Left ventricle myocardium inferior (tissue), 1 donor: ENCODE data around the gene ICAM5. TPM values are rescaled to one million over a fixed set of nuclear protein-coding genes. Genes with fewer than 3 reads are reported as not detected.
"Not testable (repeated sequence)": the region's sequence is repeated elsewhere in the genome, so short reads cannot be mapped to it uniquely, and the experiment has no call there.

Source experiments
- DNase-seq: peaks from one replicate; pipeline ENCODE4 v3.0.0-alpha.2; 2020
- H3K27ac ChIP-seq: fragments of 200-600 bp; replicated peaks from 2 replicates; pipeline ENCODE4 v1.8.0; 2021
- H3K27me3 ChIP-seq: fragments of 200-600 bp; 2 replicates; pipeline ENCODE4 v1.8.0; 2021; ENCODE audit warnings: low read depth
- H3K36me3 ChIP-seq: fragments of 200-600 bp; 2 replicates; pipeline ENCODE4 v1.8.0; 2021
- H3K4me1 ChIP-seq: fragments of 200-600 bp; 2 replicates; pipeline ENCODE4 v1.8.0; 2021
- H3K4me3 ChIP-seq: fragments of 200-600 bp; 2 replicates; pipeline ENCODE4 v1.8.0; 2021; ENCODE audit warnings: mild to moderate bottlenecking, moderate library complexity
- H3K9me3 ChIP-seq: fragments of 200-600 bp; replicated peaks from 2 replicates; pipeline ENCODE4 v1.8.0; 2021
- intact Hi-C: fragments of 100-400 bp; cut with micrococcal nuclease; formaldehyde crosslinking; loops from one replicate; pipeline ENCODE4 v1.11.0; 2022
- total RNA-seq: library from RNA; stranded (reverse); fragmentation: NEBNext Ultra II Directional; extraction: Animal tissue kit (Norgen Biotek cat#: 25700); gene quantifications from one replicate; pipeline ENCODE4 v1.2.1, GENCODE V29; 2021
- TF ChIP-seq, protein P1 (sequence below): fragments of 200-600 bp; IDR thresholded peaks from 2 replicates; pipeline ENCODE4 v1.8.0; 2021; ENCODE audit warnings: antibody characterized with exemption, mild to moderate bottlenecking, borderline replicate concordance
- donor health status: DM: no; HTN: yes; CAD: no; lungs with severe emphysema.

The ICAM5 gene
- total RNA-seq, 1 donor from 2014 or later, result 0.49 TPM

DNA sequence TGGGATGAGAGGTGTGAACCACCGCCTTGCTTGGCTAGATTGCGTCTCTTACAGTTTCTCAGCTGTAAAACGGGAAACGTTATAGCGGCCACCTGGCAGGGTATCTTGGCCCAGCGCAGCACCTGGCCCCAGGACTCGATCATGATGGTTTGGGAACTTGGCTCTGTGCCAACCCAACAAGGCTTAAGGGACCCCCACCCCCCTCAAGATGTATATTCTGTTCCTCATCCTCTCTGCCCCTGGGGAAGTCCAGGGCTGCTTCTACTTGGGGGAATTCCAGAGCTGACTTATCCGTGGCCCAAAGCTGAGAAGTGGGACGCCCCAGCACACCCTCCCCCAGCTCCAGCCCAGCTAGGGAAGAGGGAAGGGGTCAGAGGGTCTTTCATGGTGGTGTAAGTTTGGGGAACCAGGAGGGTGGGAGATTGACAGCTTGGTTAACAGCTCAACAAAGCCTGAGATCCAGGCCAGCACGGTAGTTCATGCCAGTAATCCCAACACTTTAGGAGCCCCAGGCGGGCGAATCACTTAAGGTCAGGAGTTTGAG, 18.1 kb upstream of the ICAM5 start:
- Histone ChIP-seq H3K4me1 (peaks cover 48% of the 10 kb centered on the region), H3K4me3 (peak overlapping the region; percentile 71), H3K27ac (peak overlapping the region; percentile 93), H3K9me3 (no peaks in the 10 kb centered on the region), H3K27me3 (peaks cover 21% of the 10 kb centered on the region), H3K36me3 (peaks cover 2% of the 10 kb centered on the region)
- intact Hi-C loops, result loop anchor here (10.0 kb wide), 1 partner anchor 63 kb away; the partner anchor contains the start of genes ICAM3 and RAVER1
- TF ChIP-seq, protein P1, sequence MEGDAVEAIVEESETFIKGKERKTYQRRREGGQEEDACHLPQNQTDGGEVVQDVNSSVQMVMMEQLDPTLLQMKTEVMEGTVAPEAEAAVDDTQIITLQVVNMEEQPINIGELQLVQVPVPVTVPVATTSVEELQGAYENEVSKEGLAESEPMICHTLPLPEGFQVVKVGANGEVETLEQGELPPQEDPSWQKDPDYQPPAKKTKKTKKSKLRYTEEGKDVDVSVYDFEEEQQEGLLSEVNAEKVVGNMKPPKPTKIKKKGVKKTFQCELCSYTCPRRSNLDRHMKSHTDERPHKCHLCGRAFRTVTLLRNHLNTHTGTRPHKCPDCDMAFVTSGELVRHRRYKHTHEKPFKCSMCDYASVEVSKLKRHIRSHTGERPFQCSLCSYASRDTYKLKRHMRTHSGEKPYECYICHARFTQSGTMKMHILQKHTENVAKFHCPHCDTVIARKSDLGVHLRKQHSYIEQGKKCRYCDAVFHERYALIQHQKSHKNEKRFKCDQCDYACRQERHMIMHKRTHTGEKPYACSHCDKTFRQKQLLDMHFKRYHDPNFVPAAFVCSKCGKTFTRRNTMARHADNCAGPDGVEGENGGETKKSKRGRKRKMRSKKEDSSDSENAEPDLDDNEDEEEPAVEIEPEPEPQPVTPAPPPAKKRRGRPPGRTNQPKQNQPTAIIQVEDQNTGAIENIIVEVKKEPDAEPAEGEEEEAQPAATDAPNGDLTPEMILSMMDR, result no peak
- no peak for DNase-seq

DNA sequence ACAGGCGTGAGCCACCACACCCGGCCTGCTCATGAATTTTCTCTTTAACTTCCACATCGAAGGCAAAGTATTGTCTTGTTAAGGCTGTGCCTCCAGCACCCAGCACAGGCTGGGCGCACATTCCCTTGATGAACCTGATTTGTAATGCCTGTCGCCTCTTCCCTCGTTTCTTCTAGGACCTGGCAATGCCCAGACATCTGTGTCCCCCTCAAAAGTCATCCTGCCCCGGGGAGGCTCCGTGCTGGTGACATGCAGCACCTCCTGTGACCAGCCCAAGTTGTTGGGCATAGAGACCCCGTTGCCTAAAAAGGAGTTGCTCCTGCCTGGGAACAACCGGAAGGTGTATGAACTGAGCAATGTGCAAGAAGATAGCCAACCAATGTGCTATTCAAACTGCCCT, 15.2 kb upstream of the ICAM5 start:
- Histone ChIP-seq H3K27me3 (peaks cover 15% of the 10 kb centered on the region), H3K27ac (no peak overlapping the region), H3K4me3 (no peak overlapping the region), H3K36me3 (peaks cover 16% of the 10 kb centered on the region), H3K9me3 (no peaks in the 10 kb centered on the region), H3K4me1 (peaks cover 26% of the 10 kb centered on the region)
- TF ChIP-seq, protein P1, result no peak
- DNase-seq, result no peak
- intact Hi-C loops, result loop anchor here (10.0 kb wide), 1 partner anchor 60 kb away; the partner anchor contains the start of genes ICAM3 and RAVER1

DNA sequence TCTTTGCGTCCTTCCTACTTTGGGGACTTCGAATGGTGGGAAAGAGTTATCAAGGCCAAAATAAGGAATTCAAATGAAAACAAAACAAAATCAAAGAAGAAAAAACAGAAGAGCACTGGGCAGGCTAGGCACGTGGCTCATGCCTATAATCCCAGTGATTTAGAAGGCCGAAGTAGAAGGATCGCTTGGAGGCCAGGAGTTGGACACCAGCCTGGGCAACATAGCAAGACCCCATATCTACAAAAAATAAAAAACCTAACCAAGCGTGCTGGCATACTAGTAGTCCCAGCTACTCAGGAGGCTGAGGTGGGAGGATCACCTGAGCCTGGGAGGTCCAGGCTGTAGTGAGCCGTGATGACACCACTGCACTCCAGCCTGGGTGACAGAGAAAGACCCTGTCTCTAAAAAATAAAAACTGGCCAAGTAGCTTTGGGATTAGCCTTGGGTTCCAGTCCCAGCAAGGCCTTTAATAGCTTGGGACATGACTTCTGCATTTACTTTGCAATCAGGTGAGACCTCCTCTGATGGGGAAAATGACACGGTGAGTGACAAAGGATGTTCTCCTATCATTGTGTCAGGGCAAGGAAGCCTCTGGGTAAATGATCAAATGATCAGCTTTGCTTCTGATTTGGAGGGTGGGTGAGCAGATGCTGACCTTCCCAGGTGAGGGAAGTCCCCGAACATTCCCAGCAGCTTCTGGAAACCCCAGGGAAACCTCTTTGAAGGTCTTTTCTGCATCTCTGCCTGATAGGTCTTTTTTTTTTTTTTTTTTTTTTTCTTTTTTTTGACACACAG, 11.8 kb upstream of the ICAM5 start:
- H3K4me1 ChIP-seq, result no peaks in the 10 kb centered on the region
- intact Hi-C loops, result loop anchor here (5.0 to 10.0 kb wide), 2 partner anchors 57 to 114 kb away; partner anchors contain the start of genes ICAM3 and RAVER1

DNA sequence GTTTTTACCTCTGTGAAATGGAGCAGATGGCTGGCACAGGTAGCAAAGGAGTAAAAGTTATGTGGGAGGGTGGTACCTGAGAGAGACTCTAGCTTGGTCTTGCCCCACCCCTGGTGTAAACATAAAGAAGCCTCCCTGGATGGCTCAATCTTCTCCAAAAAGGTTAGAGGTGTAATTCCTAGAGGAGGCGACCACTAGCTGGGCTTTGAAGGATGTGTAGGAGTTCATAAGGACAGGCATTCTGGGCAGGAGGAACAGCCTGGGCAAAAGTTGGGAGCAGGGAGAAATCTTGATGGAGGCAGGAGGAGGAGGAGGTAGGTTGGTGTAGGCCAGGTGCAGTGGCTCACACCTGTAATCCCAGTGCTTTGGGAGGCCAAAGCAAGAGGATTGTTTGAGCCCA, 10.8 kb upstream of the ICAM5 start:
- Histone ChIP-seq H3K4me1 (no peaks in the 10 kb centered on the region), H3K4me3 (no peak overlapping the region), H3K27ac (no peak overlapping the region), H3K36me3 (peaks cover 33% of the 10 kb centered on the region), H3K27me3 (no peaks in the 10 kb centered on the region), H3K9me3 (no peaks in the 10 kb centered on the region)
- TF ChIP-seq, protein P1, result no peak
- intact Hi-C loops, result loop anchor here (5.0 to 10.0 kb wide), 2 partner anchors 56 to 113 kb away; partner anchors contain the start of genes ICAM3 and RAVER1
- no peak for DNase-seq

More for the DNA sequence above, 11.8 kb upstream of the ICAM5 start:
- Histone ChIP-seq H3K4me3 (no peak overlapping the region), H3K9me3 (no peaks in the 10 kb centered on the region), H3K27me3 (no peaks in the 10 kb centered on the region), H3K36me3 (peaks cover 25% of the 10 kb centered on the region), H3K27ac (no peak overlapping the region)
- DNase-seq, result no peak
- TF ChIP-seq, protein P1, result no peak

DNA sequence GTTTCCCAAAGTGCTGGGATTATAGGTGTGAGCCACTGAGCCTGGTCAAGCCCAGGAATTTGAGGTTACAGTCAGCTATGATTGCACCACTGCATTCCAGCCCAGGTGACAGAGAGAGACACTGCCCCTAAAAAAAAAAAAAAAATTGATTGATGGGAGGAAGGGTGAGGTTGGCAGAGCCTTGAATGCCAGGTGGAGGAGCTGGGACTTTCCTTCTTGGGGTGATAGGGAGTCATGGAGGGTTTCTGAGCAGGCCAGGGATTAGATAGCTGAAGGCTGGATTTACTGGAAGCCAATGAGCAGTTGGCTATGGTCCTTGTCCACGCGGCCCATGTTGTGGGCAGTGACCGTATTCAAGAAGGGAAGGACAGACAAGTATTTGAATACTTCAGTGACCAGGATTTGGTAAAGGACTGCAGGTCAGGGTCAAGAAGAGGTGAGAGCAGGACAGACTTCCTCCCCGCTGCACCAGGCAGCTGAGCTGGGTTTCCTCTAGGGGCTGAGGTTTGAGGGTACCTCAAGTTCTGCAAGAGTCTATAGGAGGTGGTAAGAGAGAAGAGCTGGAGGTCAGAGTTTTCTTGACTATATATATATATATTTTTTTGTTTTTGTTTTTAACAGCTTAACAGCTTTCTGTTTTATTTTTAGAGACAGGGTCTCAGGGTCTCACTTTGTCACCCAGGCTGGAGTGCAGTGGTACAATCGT, 9.9 kb upstream of the ICAM5 start:
- no peaks in the 10 kb centered on the region for H3K9me3 ChIP-seq
- H3K27ac ChIP-seq, result no peak overlapping the region
- TF ChIP-seq, protein P1, result no peak
- H3K4me3 ChIP-seq, result no peak overlapping the region
- no peak for DNase-seq
- no peaks in the 10 kb centered on the region for H3K27me3 ChIP-seq
- peaks cover 1% of the 10 kb centered on the region for H3K4me1 ChIP-seq
- H3K36me3 ChIP-seq, result peaks cover 42% of the 10 kb centered on the region
- intact Hi-C loops, result loop anchor here (5.0 to 10.0 kb wide), 2 partner anchors 55 to 112 kb away; partner anchors contain the start of genes ICAM3 and RAVER1

DNA sequence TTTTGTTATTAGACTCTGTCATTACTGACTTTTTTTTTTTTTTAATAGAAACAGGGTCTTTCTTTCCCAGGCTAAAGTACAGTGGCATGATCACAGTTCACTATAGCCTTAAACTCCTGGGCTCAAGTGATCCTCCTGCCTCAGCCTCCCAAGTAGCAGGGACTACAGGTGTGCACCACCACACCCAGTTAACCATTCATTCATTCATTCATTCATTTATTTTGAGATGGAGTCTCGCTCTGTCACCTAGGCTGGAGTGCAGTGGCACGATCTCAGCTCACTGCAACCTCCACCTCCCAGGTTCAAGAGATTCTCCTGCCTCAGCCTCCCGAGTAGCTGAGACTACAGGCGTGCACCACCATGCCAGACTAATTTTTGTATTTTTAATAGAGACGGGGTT, 7.7 kb upstream of the ICAM5 start:
- H3K36me3 ChIP-seq, result peaks cover 49% of the 10 kb centered on the region

More for the DNA sequence above, 7.7 kb upstream of the ICAM5 start:
- peaks cover 23% of the 10 kb centered on the region for H3K4me1 ChIP-seq
- H3K9me3 ChIP-seq, H3K27ac ChIP-seq, H3K4me3 ChIP-seq, intact Hi-C loops, DNase-seq, H3K27me3 ChIP-seq: not testable (repeated sequence)
